GM18505 (cell line): ENCODE measurements around the gene PALLD.
"Not testable (repeated sequence)": the region's sequence is repeated elsewhere in the genome, so short reads cannot be mapped to it uniquely, and the experiment has no call there.

Experiments used
- ATAC-seq: cut with Tn5 transposase; IDR thresholded peaks from one replicate; pipeline ENCODE4 v1.9.1; 2021; ENCODE audit not compliant: unreplicated experiment
- POLR2A ChIP-seq: IDR thresholded peaks from 4 replicates; pipeline ENCODE4 v1.6.1; 2011; ENCODE audit warnings: borderline replicate concordance; ENCODE audit not compliant: insufficient read depth, insufficient read length; ENCODE audit errors: extremely low read depth

PALLD gene

GRCh38 chr4:168719725-168720124 is 222.9 kb downstream of the PALLD start:
- ATAC-seq = no peak
- no peak for TF ChIP-seq POLR2A

- no peak for ATAC-seq
- no peak for TF ChIP-seq POLR2A
Measured at GRCh38 chr4:168720396-168720900, 223.6 kb downstream of the PALLD start.

GRCh38 chr4:168722391-168722790 is 225.5 kb downstream of the PALLD start:
- TF ChIP-seq POLR2A = no peak
- ATAC-seq = no peak

- TF ChIP-seq POLR2A = no peak
- ATAC-seq = no peak
Measured at GRCh38 chr4:168723020-168723419, 226.2 kb downstream of the PALLD start.

- no peak for TF ChIP-seq POLR2A
- ATAC-seq = no peak
Measured at GRCh38 chr4:168723569-168723968, 226.7 kb downstream of the PALLD start.

GRCh38 chr4:168724243-168724642 is 227.4 kb downstream of the PALLD start:
- ATAC-seq = no peak
- no peak for TF ChIP-seq POLR2A

GRCh38 chr4:168724686-168725411 is 228.0 kb downstream of the PALLD start:
- no peak for TF ChIP-seq POLR2A
- no peak for ATAC-seq

- ATAC-seq = no peak
- TF ChIP-seq POLR2A = no peak
Measured at GRCh38 chr4:168725930-168726329, 229.1 kb downstream of the PALLD start.

GRCh38 chr4:168727181-168727580 is 230.3 kb downstream of the PALLD start:
- not testable (repeated sequence) for ATAC-seq

- TF ChIP-seq POLR2A = no peak
- no peak for ATAC-seq
Measured at GRCh38 chr4:168731006-168731636, 234.3 kb downstream of the PALLD start.

GRCh38 chr4:168731706-168732414 is 235.0 kb downstream of the PALLD start:
- no peak for ATAC-seq
- TF ChIP-seq POLR2A = no peak

GRCh38 chr4:168732714-168733113 is 235.9 kb downstream of the PALLD start:
- TF ChIP-seq POLR2A = no peak
- ATAC-seq = no peak

- no peak for TF ChIP-seq POLR2A
- ATAC-seq = no peak
Measured at GRCh38 chr4:168734703-168735678, 238.1 kb downstream of the PALLD start.

GRCh38 chr4:168735735-168736134 is 238.9 kb downstream of the PALLD start:
- no peak for ATAC-seq
- no peak for TF ChIP-seq POLR2A
